Thymus (tissue), 14 donors: Measurements from ENCODE around the gene UBR3. TPM values are rescaled to one million over a fixed set of nuclear protein-coding genes. Genes with fewer than 3 reads are reported as not detected.

Experiments used
- DNase-seq, 9 donors: peaks; one replicate each; pipeline ENCODE4 v3.0.0-alpha.2; 2013; ENCODE audit warnings: low spot score in 9 of 9, low read depth in 6 of 9, missing footprints in 1 of 9
- H3K27ac ChIP-seq, 2 donors: one replicate each; pipeline ENCODE4 v1.5.1; 2013; ENCODE audit warnings: control low read depth in 1 of 2, low read depth in 1 of 2, low read length in 1 of 2, mild to moderate bottlenecking in 1 of 2, moderate library complexity in 1 of 2
- H3K27me3 ChIP-seq, 2 donors: one replicate each; pipeline ENCODE4 v1.5.1; 2013; ENCODE audit warnings: low read length in 1 of 2; ENCODE audit not compliant: control insufficient read depth in 2 of 2, insufficient read depth in 1 of 2
- H3K36me3 ChIP-seq, 2 donors: one replicate each; pipeline ENCODE4 v1.5.1; 2013; ENCODE audit warnings: low read length in 1 of 2, mild to moderate bottlenecking in 1 of 2, moderate library complexity in 1 of 2; ENCODE audit not compliant: control insufficient read depth in 2 of 2, insufficient read depth in 2 of 2
- H3K4me1 ChIP-seq, 2 donors: one replicate each; pipeline ENCODE4 v1.5.1; 2013; ENCODE audit warnings: low read length in 2 of 2; ENCODE audit not compliant: control insufficient read depth in 2 of 2, insufficient read depth in 2 of 2
- H3K4me3 ChIP-seq, 2 donors: one replicate each; pipeline ENCODE4 v1.5.1; 2013; ENCODE audit warnings: low read length in 2 of 2, control low read depth in 1 of 2, mild to moderate bottlenecking in 1 of 2
- H3K9me3 ChIP-seq, 2 donors: one replicate each; pipeline ENCODE4 v1.5.1; 2013; ENCODE audit warnings: low read length in 1 of 2, mild to moderate bottlenecking in 1 of 2; ENCODE audit not compliant: control insufficient read depth in 2 of 2, insufficient read depth in 1 of 2
- WGBS: extraction: QIAGEN DNeasy Blood & Tissue Kit; methylation state at CpG from one replicate; pipeline ENCODE4 v1.1.7; 2013; 5-methylcytosine and 5-hydroxymethylcytosine counted together
- long read RNA-seq, 10 donors: transcript quantifications; one replicate each; lab custom pipeline, GENCODE V29; 2026
- polyA plus RNA-seq: library from polyadenylated mRNA; stranded (reverse); fragments of 200-250 nt; gene quantifications from one replicate; pipeline ENCODE4 v1.2.3, GENCODE V29; 2013
- total RNA-seq: library from RNA; stranded (reverse); fragments of 120-200 nt; gene quantifications from one replicate; pipeline ENCODE4 v1.2.4, GENCODE V29; 2013
- donor health status: healthy.

The UBR3 gene
- total RNA-seq (14.1 TPM), polyA plus RNA-seq (20.1 TPM)
- long read RNA-seq, donor 1, result 0 reads
- long read RNA-seq, donor 2, partial matches to known transcripts, result 5 of 5 reads
- long read RNA-seq, donor 2, other reads (novel, unspliced or antisense), result 0 of 5 reads
- long read RNA-seq, donor 3, full-length matches to known transcripts, result 1 of 1 reads
- long read RNA-seq, donor 3, partial matches to known transcripts, result 0 of 1 reads
- long read RNA-seq, donor 3, other reads (novel, unspliced or antisense), result 0 of 1 reads
- long read RNA-seq, donor 4, result 0 reads
- long read RNA-seq, donor 5, partial matches to known transcripts, result 0 of 2 reads
- long read RNA-seq, donor 5, other reads (novel, unspliced or antisense), result 0 of 2 reads
- long read RNA-seq, donor 6, partial matches to known transcripts, result 0 of 1 reads
- long read RNA-seq, donor 6, other reads (novel, unspliced or antisense), result 0 of 1 reads
- long read RNA-seq, donor 7, result 0 reads
- long read RNA-seq, donor 8, result 0 reads
- long read RNA-seq, donor 9, result 0 reads
- long read RNA-seq, donor 10, result 0 reads

- under 1% methylated on average over 104 of the region's 104 CpGs for WGBS
- Histone ChIP-seq H3K27ac (peak within 1 kb of the TSS; percentile 44 to 84), H3K9me3 (no peaks in the 10 kb centered on the region)
Measured at GRCh38 chr2:169827272-169828140, at the start of gene UBR3. UBR3 (plus strand) TSS chr2:169827454; CDS start chr2:169827508, 54 bp downstream.

DNA sequence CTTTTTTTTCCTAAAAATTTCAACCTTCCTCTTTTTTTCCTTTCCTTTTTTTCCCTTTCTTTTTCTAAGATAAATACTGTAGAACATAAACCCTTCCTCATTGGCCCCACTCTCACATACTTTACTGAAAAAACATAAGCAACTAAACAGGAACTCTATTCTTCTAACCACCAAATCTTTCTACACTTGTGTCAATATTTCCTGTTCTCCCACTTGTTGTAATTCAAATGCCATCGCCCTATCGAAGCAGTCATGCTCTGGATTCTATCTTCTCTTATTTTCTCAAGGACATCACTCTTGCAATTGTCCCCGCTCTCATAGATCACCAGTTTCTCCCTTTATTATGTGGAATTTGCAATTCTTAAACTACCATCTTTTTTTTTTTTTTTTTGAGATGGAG lies 48.8 kb upstream of the UBR3 start:
- Histone ChIP-seq H3K4me1 (no peaks in the 10 kb centered on the region), H3K9me3 (no peaks in the 10 kb centered on the region), H3K36me3 (no peaks in the 10 kb centered on the region), H3K27ac (no peak overlapping the region), H3K27me3 (no peaks in the 10 kb centered on the region), H3K4me3 (no peak overlapping the region)
- WGBS, result 85% methylated on average over 3 of the region's 3 CpGs
- DNase-seq, result no peak

More at GRCh38 chr2:169827272-169828140, at the start of gene UBR3:
- peak; percentile 60 to 91 (median 79) for DNase-seq
- peaks cover 17 to 19% of the 10 kb centered on the region in 2 donors for H3K4me1 ChIP-seq
- H3K36me3 ChIP-seq, result no peaks in the 10 kb centered on the region
- H3K27me3 ChIP-seq, result no peaks in the 10 kb centered on the region
- H3K4me3 ChIP-seq, result peak within 1 kb of the TSS; percentile 59 to 98

DNA sequence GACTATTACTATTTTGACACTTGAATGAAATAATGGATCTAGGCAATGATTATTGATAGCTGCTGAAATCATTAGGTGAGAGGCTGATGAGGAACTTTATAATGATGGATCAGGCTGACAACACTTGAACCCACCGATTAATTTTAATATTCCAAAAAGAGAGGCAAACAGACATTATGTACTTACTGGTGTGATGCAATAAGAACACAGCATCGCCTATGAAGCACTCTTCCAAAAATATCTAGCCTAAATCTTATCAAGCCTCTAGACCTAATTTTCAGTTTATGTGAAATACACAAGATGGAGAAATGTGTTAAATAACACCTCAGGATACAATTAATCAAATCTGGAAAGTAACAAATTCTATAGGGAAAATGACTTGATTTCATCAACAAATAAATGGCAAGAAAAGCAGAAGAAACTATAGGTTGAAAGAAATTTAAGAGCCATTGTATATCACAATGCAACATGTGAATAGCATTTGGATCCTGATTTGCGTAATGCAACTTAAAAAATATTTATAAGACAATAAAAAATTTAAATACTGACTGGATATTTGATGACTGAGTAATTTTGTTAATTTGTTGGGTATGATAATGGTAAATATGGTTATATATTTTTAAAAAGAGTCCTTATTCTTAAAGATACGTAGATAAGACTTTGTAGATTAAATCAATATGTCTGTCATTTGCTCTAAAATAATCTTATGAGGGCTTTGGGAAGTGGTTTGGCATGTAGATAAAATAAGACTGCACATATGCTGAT lies 45.8 kb upstream of the UBR3 start:
- no peak for DNase-seq
- H3K9me3 ChIP-seq, result no peaks in the 10 kb centered on the region
- 98% methylated on average over 4 of the region's 4 CpGs for WGBS
- H3K36me3 ChIP-seq, result no peaks in the 10 kb centered on the region
- H3K4me1 ChIP-seq, result no peaks in the 10 kb centered on the region
- no peaks in the 10 kb centered on the region for H3K27me3 ChIP-seq
- H3K27ac ChIP-seq, result no peak overlapping the region
- H3K4me3 ChIP-seq, result no peak overlapping the region

DNA sequence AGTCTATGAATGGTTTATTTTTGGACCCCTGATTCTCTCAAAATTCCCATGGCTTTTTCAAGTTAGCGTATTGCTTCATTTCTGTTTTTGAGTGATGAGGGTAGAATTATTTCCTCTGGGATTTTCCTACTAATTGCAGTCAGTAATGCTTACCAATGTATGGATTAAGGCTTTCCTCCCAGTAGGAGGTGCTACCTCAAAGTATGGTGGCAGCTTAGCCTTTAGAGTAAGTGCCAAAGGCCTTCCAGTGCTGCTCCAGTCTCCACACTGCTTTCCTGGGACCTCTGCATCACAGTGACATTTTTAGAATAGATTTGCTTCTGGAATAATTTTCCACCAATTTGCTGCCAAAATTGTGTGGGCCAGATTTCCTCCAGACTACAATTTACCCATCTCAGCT lies 44.7 kb upstream of the UBR3 start:
- Histone ChIP-seq H3K27me3 (no peaks in the 10 kb centered on the region), H3K4me1 (no peaks in the 10 kb centered on the region), H3K36me3 (no peaks in the 10 kb centered on the region), H3K4me3 (no peak overlapping the region), H3K9me3 (no peaks in the 10 kb centered on the region), H3K27ac (no peak overlapping the region)
- whole genome bisulfite sequencing, result 99% methylated on average over 1 of the region's 1 CpG
- DNase-seq, result no peak

DNA sequence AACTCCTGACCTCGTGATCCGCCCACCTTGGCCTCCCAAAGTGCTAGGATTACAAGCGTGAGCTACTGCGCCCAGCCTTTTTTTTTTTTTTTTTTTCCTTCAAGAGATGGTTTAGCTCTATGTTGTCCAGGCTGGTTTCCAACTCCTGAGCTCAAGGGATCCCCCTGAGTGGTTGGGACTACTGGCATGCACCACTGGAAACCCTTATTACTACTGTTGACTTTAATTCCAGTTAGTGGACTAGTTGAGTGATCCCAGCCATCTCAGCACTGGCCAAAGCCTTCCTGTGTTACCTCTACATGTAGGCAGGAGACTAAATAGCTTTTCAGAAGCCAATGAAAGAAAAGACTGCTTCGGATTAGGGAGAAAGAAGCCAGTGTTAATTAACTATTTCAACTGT lies 36.7 kb upstream of the UBR3 start:
- Histone ChIP-seq H3K9me3 (no peaks in the 10 kb centered on the region), H3K4me3 (no peak overlapping the region), H3K4me1 (no peaks in the 10 kb centered on the region), H3K36me3 (no peaks in the 10 kb centered on the region), H3K27ac (no peak overlapping the region), H3K27me3 (peaks cover 0 to 6% of the 10 kb centered on the region in 2 donors)
- over 99% methylated on average over 5 of the region's 5 CpGs for WGBS
- DNase-seq, result no peak

DNA sequence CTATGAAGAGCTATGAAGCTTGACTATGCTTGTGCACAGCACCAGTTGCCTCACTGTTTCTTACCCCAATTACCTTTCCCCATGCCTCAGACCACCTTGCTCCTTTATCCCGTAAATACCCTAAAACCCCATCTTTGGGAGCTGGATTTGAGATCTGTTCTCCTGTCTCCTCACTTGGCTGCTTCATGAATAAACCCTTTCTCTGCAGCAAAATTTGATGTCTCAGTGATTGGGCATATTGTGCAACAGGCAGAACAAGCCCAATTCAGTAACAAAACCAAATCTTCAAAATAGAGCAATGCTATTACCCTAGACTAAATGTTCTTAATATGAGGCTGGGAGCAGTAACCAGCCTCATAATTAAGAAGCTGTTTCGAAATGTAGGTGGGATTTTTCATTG lies 32.1 kb upstream of the UBR3 start:
- no peak overlapping the region for H3K27ac ChIP-seq

DNA sequence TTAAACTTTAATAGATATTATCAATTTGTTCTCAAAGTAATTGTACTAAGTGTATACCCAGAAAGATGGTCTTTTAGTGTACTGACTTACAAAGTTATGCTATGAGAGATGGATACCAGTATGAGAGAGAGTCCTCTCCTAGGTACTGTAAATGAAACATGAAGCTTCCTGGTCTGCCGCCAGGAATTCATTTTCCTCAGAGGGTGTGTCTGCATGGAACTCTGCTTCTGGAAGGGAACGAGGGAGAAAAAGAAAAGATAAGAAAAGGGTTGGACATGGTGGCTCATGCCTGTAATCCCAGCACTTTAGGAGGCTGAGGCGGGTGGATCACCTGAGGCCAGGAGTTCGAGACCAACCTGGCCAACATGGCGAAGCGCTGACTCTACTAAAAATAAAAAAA lies 30.8 kb upstream of the UBR3 start:
- Histone ChIP-seq H3K4me3 (no peak overlapping the region), H3K27ac (no peak overlapping the region), H3K36me3 (peaks cover 0 to under 1% of the 10 kb centered on the region in 2 donors), H3K27me3 (no peaks in the 10 kb centered on the region), H3K9me3 (no peaks in the 10 kb centered on the region), H3K4me1 (peaks cover 0 to 5% of the 10 kb centered on the region in 2 donors)
- no peak for DNase-seq
- 95% methylated on average over 6 of the region's 6 CpGs for WGBS

More for the DNA sequence above, 32.1 kb upstream of the UBR3 start:
- Histone ChIP-seq H3K36me3 (no peaks in the 10 kb centered on the region), H3K9me3 (no peaks in the 10 kb centered on the region), H3K4me3 (no peak overlapping the region), H3K4me1 (peaks cover 0 to 5% of the 10 kb centered on the region in 2 donors), H3K27me3 (no peaks in the 10 kb centered on the region)
- DNase-seq, result no peak
- WGBS, result 96% methylated on average over 2 of the region's 2 CpGs

DNA sequence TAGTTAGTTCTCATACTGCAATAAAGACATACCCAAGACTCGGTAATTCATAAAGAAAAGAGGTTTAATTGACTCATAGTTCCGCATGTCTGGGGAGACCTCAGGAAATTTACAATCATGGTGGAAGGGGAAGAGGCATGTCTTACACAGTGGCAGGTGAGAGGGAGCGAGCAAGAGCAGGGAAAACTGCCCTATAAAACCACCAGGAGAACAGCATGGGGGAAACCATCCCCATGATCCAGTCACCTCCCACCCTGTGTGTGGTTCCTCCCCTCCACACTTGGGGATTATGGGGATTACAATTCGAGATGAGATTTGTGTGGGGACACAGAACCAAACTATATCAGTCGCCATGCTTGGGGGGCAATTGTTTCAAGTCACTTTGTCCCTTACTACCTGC lies 29.7 kb upstream of the UBR3 start:
- peaks cover 0 to 5% of the 10 kb centered on the region in 2 donors for H3K4me1 ChIP-seq
- H3K9me3 ChIP-seq, result no peaks in the 10 kb centered on the region
- peaks cover 6 to 7% of the 10 kb centered on the region in 2 donors for H3K36me3 ChIP-seq
- 95% methylated on average over 5 of the region's 5 CpGs for WGBS
- H3K4me3 ChIP-seq, result no peak overlapping the region
- H3K27me3 ChIP-seq, result no peaks in the 10 kb centered on the region
- DNase-seq, result no peak
- no peak overlapping the region for H3K27ac ChIP-seq
